Natural killer cell (primary cell): ENCODE data around the gene TNIK. TPM values are rescaled to one million over a fixed set of nuclear protein-coding genes. Genes with fewer than 3 reads are reported as not detected.

Experiments
- ATAC-seq, 3 donors: fragments of 150-1000 bp in 2 of 3; fragments of 200-7000 bp in 1 of 3; cut with Tn5 transposase; 1 replicate in 1 of 3; 2 replicates in 2 of 3; pipeline ENCODE4 v1.10.0; 2021; ENCODE audit warnings: mild to moderate bottlenecking in 2 of 3, moderate library complexity in 2 of 3
- DNase-seq, 2 donors: peaks; one replicate each; pipeline versions ENCODE4 v3.0.0 to v3.0.0-alpha.2; 2013 to 2021; ENCODE audit warnings: mixed read lengths in 1 of 2
- H3K27ac ChIP-seq: one replicate; pipeline ENCODE4 v1.5.1; 2013; ENCODE audit warnings: mild to moderate bottlenecking, low read length
- H3K27me3 ChIP-seq: one replicate; pipeline ENCODE4 v1.6.1; 2013; ENCODE audit warnings: low read length; ENCODE audit not compliant: control insufficient read depth, insufficient read depth
- H3K36me3 ChIP-seq: one replicate; pipeline ENCODE4 v1.6.1; 2013; ENCODE audit warnings: low read length; ENCODE audit not compliant: control insufficient read depth, insufficient read depth
- H3K4me1 ChIP-seq: one replicate; pipeline ENCODE4 v1.6.1; 2013; ENCODE audit warnings: low read length; ENCODE audit not compliant: control insufficient read depth, insufficient read depth
- H3K4me3 ChIP-seq: one replicate; pipeline ENCODE4 v1.5.1; 2013; ENCODE audit warnings: low read length
- H3K9me3 ChIP-seq: one replicate; pipeline ENCODE4 v1.6.1; 2013; ENCODE audit warnings: low read length; ENCODE audit not compliant: control insufficient read depth, insufficient read depth
- H3K27ac Mint-ChIP-seq, 2 donors: one replicate each; pipeline ENCODE4 v1.8.0; 2022; ENCODE audit warnings: mild to moderate bottlenecking in 2 of 2, mixed read lengths in 2 of 2, moderate library complexity in 1 of 2
- H3K27me3 Mint-ChIP-seq, 2 donors: one replicate each; pipeline ENCODE4 v1.8.0; 2022; ENCODE audit warnings: low read depth in 2 of 2, mixed read lengths in 2 of 2
- H3K36me3 Mint-ChIP-seq: one replicate; pipeline ENCODE4 v1.8.0; 2022; ENCODE audit warnings: mixed read lengths
- H3K4me1 Mint-ChIP-seq, 2 donors: one replicate each; pipeline ENCODE4 v1.8.0; 2022; ENCODE audit warnings: mixed read lengths in 2 of 2
- H3K4me3 Mint-ChIP-seq: one replicate; pipeline ENCODE4 v1.8.0; 2022; ENCODE audit warnings: mild to moderate bottlenecking, moderate library complexity, mixed read lengths
- H3K9me3 Mint-ChIP-seq, 2 donors: one replicate each; pipeline ENCODE4 v1.8.0; 2022; ENCODE audit warnings: mixed read lengths in 2 of 2
- CTCF ChIP-seq: fragments of 200-600 bp; IDR thresholded peaks from one replicate; pipeline ENCODE4 v1.8.0; 2022; ENCODE audit warnings: antibody characterized with exemption
- WGBS: methylation state at CpG from one replicate; pipeline ENCODE4 v1.1.7; 2013; ENCODE audit warnings: missing lambda C conversion rate; ENCODE audit not compliant: insufficient coverage; 5-methylcytosine and 5-hydroxymethylcytosine counted together
- intact Hi-C: fragments of 100-400 bp; cut with micrococcal nuclease; formaldehyde crosslinking; loops from one replicate; pipeline ENCODE4 v1.14.2; 2022
- total RNA-seq, 4 donors: library from RNA; stranded (reverse); fragments of 120-200 nt in 1 of 4; gene quantifications; one replicate each; pipeline versions ENCODE4 v1.2.3 to v1.2.4, GENCODE V29; 2013 to 2022

Gene TNIK
- total RNA-seq, 3 donors from 2014 or later (not counting 1 experiment from before 2014, with no cell fraction given), result 93.7 to 122 (median 119) TPM

GRCh38 chr3:171301998-171302397, 158.2 kb downstream of the TNIK start:
- Mint-ChIP-seq H3K9me3 (peaks cover 0 to 2% of the 10 kb centered on the region in 2 donors), H3K4me3 (no peak overlapping the region), H3K27me3 (no peaks in the 10 kb centered on the region), H3K4me1 (peaks cover 58 to 84% of the 10 kb centered on the region in 2 donors), H3K27ac (no peak overlapping the region), H3K36me3 (no peaks in the 10 kb centered on the region)
- Histone ChIP-seq H3K9me3 (no peaks in the 10 kb centered on the region), H3K4me3 (no peak overlapping the region), H3K36me3 (no peaks in the 10 kb centered on the region), H3K27me3 (no peaks in the 10 kb centered on the region), H3K4me1 (no peaks in the 10 kb centered on the region), H3K27ac (no peak overlapping the region)
- ATAC-seq (no peak), DNase-seq (no peak)
- no CpG with 5 or more reads among the region's 1 CpG for WGBS
- intact Hi-C loops, result no loop called here
- TF ChIP-seq CTCF, result no peak

GRCh38 chr3:171301002-171301401, 159.2 kb downstream of the TNIK start:
- intact Hi-C loops, result no loop called here
- Histone ChIP-seq H3K27ac (no peak overlapping the region), H3K9me3 (no peaks in the 10 kb centered on the region), H3K36me3 (no peaks in the 10 kb centered on the region), H3K4me1 (no peaks in the 10 kb centered on the region), H3K4me3 (no peak overlapping the region), H3K27me3 (no peaks in the 10 kb centered on the region)
- peaks cover 0 to 2% of the 10 kb centered on the region in 2 donors for H3K9me3 Mint-ChIP-seq
- H3K36me3 Mint-ChIP-seq, result no peaks in the 10 kb centered on the region
- TF ChIP-seq CTCF, result no peak
- H3K4me1 Mint-ChIP-seq, result peaks cover 65 to 85% of the 10 kb centered on the region in 2 donors
- no peaks in the 10 kb centered on the region for H3K27me3 Mint-ChIP-seq
- H3K27ac Mint-ChIP-seq, result no peak overlapping the region
- DNase-seq, result no peak
- no CpG with 5 or more reads among the region's 1 CpG for WGBS
- H3K4me3 Mint-ChIP-seq, result no peak overlapping the region
- ATAC-seq, result no peak

GRCh38 chr3:171297951-171298350, 162.3 kb downstream of the TNIK start:
- H3K9me3 Mint-ChIP-seq, result no peaks in the 10 kb centered on the region

More at GRCh38 chr3:171297951-171298350, 162.3 kb downstream of the TNIK start:
- no peaks in the 10 kb centered on the region for H3K36me3 ChIP-seq
- H3K36me3 Mint-ChIP-seq, result no peaks in the 10 kb centered on the region
- DNase-seq (no peak), ATAC-seq (no peak)
- no peaks in the 10 kb centered on the region for H3K9me3 ChIP-seq
- no peaks in the 10 kb centered on the region for H3K27me3 Mint-ChIP-seq
- no peak for TF ChIP-seq CTCF
- no peak overlapping the region for H3K27ac ChIP-seq
- H3K4me3 ChIP-seq, result no peak overlapping the region
- 100% methylated on average over 1 of the region's 1 CpG for WGBS
- H3K4me1 ChIP-seq, result peaks cover 20% of the 10 kb centered on the region
- intact Hi-C loops, result no loop called here
- H3K27ac Mint-ChIP-seq, result no peak overlapping the region
- H3K4me3 Mint-ChIP-seq, result no peak overlapping the region
- no peaks in the 10 kb centered on the region for H3K27me3 ChIP-seq
- H3K4me1 Mint-ChIP-seq, result peaks cover 63 to 80% of the 10 kb centered on the region in 2 donors
